Panc1 (cell line): Measurements from ENCODE around the gene CREB3L1.

Experiments used
- CTCF ChIP-seq: fragments of 450-650 bp; IDR thresholded peaks from 2 replicates; pipeline ENCODE4 v1.5.1; 2017; ENCODE audit warnings: mild to moderate bottlenecking
- POLR2AphosphoS5 ChIP-seq: IDR thresholded peaks from 2 replicates; pipeline ENCODE4 v1.6.1; 2012; ENCODE audit warnings: mild to moderate bottlenecking, low read depth, low read length, moderate library complexity
- REST ChIP-seq, 2 experiments: IDR thresholded peaks; 2 replicates each; pipeline ENCODE4 v1.6.1; 2011 to 2012; ENCODE audit warnings: low read depth in 2 of 2, control low read depth in 1 of 2, low read length in 1 of 2, mild to moderate bottlenecking in 1 of 2, moderate library complexity in 1 of 2; ENCODE audit not compliant: insufficient read depth in 1 of 2

GRCh38 chr11:46330154-46330553 lies 52.7 kb downstream of the CREB3L1 start:
- TF ChIP-seq POLR2AphosphoS5 (no peak), CTCF (no peak), REST (IDR thresholded peaks at IDR 0.05; ENCODE audit: insufficient read depth in 1 of 2, low read depth in 2 of 2, low read length in 1 of 2) (no peak)
